A549 (cell line): Measurements from ENCODE around the gene GNL1. TPM values are rescaled to one million over a fixed set of nuclear protein-coding genes. Genes with fewer than 3 reads are reported as not detected.
A peak's percentile ranks its signal among the peaks of the same experiment; 100 is the strongest.
"Not testable (repeated sequence)": the region's sequence is repeated elsewhere in the genome, so short reads cannot be mapped to it uniquely, and the experiment has no call there.

Experiments used
- ATAC-seq, 2 experiments: fragments of 200-7000 bp in 1 of 2; fragments of >200 bp in 1 of 2; cut with Nextera tagmentation in 1 of 2; cut with Tn5 transposase in 1 of 2; 3 replicates each; pipeline versions ENCODE4 v1.8.0 to v1.9.1; 2018 to 2020; ENCODE audit warnings: mild to moderate bottlenecking in 1 of 2, moderate library complexity in 1 of 2
- CTCF ChIA-PET: fragments of 300-600 bp; sonication (Branson Sonifier 250); formaldehyde crosslinking; extraction: SDS; loops from one replicate; lab custom pipeline; 2021; ENCODE audit warnings: antibody characterized with exemption, inconsistent platforms; lab: Yijun Ruan, JAX
- POLR2A ChIA-PET: fragments of 350-600 bp; formaldehyde crosslinking; extraction: SDS; loops from one replicate; lab custom pipeline; 2021; ENCODE audit warnings: antibody characterized with exemption, inconsistent platforms; lab: Yijun Ruan, JAX
- DNase-seq, 2 experiments: peaks; one replicate each; pipeline versions ENCODE4 v3.0.0 to v3.0.0-alpha.2; 2011 to 2016; ENCODE audit warnings: low read depth in 1 of 2, low spot score in 1 of 2
- FAIRE-seq: peaks from 2 replicates; lab custom pipeline; 2011; peaks lifted over from hg19 to GRCh38; lab: Jason Lieb, UNC
- H3K27ac ChIP-seq, 2 experiments: fragments of >200 bp; sonication (Bioruptor Twin); formaldehyde crosslinking; 3 replicates each; pipeline ENCODE4 v1.5.1; 2016 to 2017
- H3K4me1 ChIP-seq: fragments of >200 bp; sonication (Bioruptor Twin); formaldehyde crosslinking; 3 replicates; pipeline ENCODE4 v1.6.1; 2016
- H3K4me2 ChIP-seq: fragments of >200 bp; sonication (Bioruptor Twin); formaldehyde crosslinking; 3 replicates; pipeline ENCODE4 v1.6.1; 2016
- H3K4me3 ChIP-seq: fragments of >200 bp; sonication (Bioruptor Twin); formaldehyde crosslinking; 3 replicates; pipeline ENCODE4 v1.5.1; 2016
- H3K9me3 ChIP-seq: fragments of >200 bp; sonication (Bioruptor Twin); formaldehyde crosslinking; 3 replicates; pipeline ENCODE4 v1.6.1; 2016
- BCL3 ChIP-seq: fragments of >200 bp; sonication (Bioruptor Twin); formaldehyde crosslinking; IDR thresholded peaks from 3 replicates; pipeline ENCODE4 v1.6.1; 2016
- CBX8 ChIP-seq: fragments of 200-600 bp; sonication (generic); IDR thresholded peaks from 2 replicates; pipeline ENCODE4 v1.6.1; 2016
- CEBPB ChIP-seq, 2 experiments: fragments of >200 bp in 1 of 2; sonication (Bioruptor Twin) in 1 of 2; formaldehyde crosslinking in 1 of 2; IDR thresholded peaks; 2 replicates each; pipeline ENCODE4 v1.6.1; 2012 to 2016
- CHD2 ChIP-seq: fragments of 150-350 bp; IDR thresholded peaks from 2 replicates; pipeline ENCODE4 v1.6.1; 2014; ENCODE audit warnings: low read length; ENCODE audit not compliant: partially characterized antibody
- EHF ChIP-seq: fragments of 250-450 bp; sonication (Bioruptor Pico); IDR thresholded peaks from 2 replicates; pipeline ENCODE4 v1.5.0; 2020; ENCODE audit warnings: mild to moderate bottlenecking
- FOSB ChIP-seq: fragments of 250-450 bp; sonication (Bioruptor Pico); IDR thresholded peaks from 2 replicates; pipeline ENCODE4 v1.5.0; 2020; ENCODE audit warnings: mild to moderate bottlenecking, moderate library complexity
- FOSL2 ChIP-seq, 2 experiments: fragments of 450-650 bp in 1 of 2; fragments of >200 bp in 1 of 2; sonication (Bioruptor Twin) in 1 of 2; formaldehyde crosslinking; IDR thresholded peaks; 2 replicates each; pipeline versions ENCODE4 v1.5.0 to v1.6.1; 2016 to 2020; ENCODE audit warnings: mild to moderate bottlenecking in 1 of 2, moderate library complexity in 1 of 2
- HES2 ChIP-seq: fragments of >200 bp; sonication (Bioruptor Twin); formaldehyde crosslinking; IDR thresholded peaks from 2 replicates; pipeline ENCODE4 v1.6.1; 2016
- HOXA7 ChIP-seq: fragments of 250-450 bp; sonication (Bioruptor Pico); IDR thresholded peaks from 2 replicates; pipeline ENCODE4 v1.5.0; 2020; ENCODE audit warnings: mild to moderate bottlenecking, moderate library complexity
- JUN ChIP-seq, 2 experiments: fragments of >200 bp; sonication (Bioruptor Twin); formaldehyde crosslinking; IDR thresholded peaks; 2 replicates in 1 of 2; 3 replicates in 1 of 2; pipeline ENCODE4 v1.6.1; 2016 to 2017
- MAX ChIP-seq: IDR thresholded peaks from 2 replicates; pipeline ENCODE4 v1.6.1; 2012
- NPAS2 ChIP-seq: fragments of 250-450 bp; sonication (Bioruptor Pico); IDR thresholded peaks from 2 replicates; pipeline ENCODE4 v1.8.0; 2022; ENCODE audit warnings: mild to moderate bottlenecking, moderate library complexity, borderline replicate concordance
- PHF8 ChIP-seq: fragments of 200-600 bp; sonication (generic); IDR thresholded peaks from 2 replicates; pipeline ENCODE4 v1.6.1; 2016; ENCODE audit warnings: low read depth, mild to moderate bottlenecking, antibody characterized with exemption, moderate library complexity, borderline replicate concordance
- POLR2AphosphoS2 ChIP-seq: conservative IDR thresholded peaks from 2 replicates; pipeline ENCODE4 v1.6.1; 2012; ENCODE audit warnings: low read length, improper control_type of control experiment, inconsistent platforms
- RAD21 ChIP-seq, 2 experiments: fragments of >200 bp in 1 of 2; sonication (Bioruptor Twin) in 1 of 2; formaldehyde crosslinking in 1 of 2; IDR thresholded peaks in 1 of 2; conservative IDR thresholded peaks in 1 of 2; 2 replicates in 1 of 2; 3 replicates in 1 of 2; pipeline ENCODE4 v1.6.1; 2012 to 2018; ENCODE audit warnings: inconsistent platforms in 1 of 2
- RCOR1 ChIP-seq: fragments of 150-350 bp; IDR thresholded peaks from 2 replicates; pipeline ENCODE4 v1.6.1; 2014; ENCODE audit warnings: antibody characterized with exemption, low read length, low read depth
- ZSCAN20 ChIP-seq: fragments of 250-450 bp; sonication (Bioruptor Pico); IDR thresholded peaks from 2 replicates; pipeline ENCODE4 v1.8.0; 2022; ENCODE audit warnings: mild to moderate bottlenecking, moderate library complexity
- WGBS: methylation state at CpG from one replicate; pipeline ENCODE4 v1.1.6; 2017; ENCODE audit errors: missing lambda C conversion rate; 5-methylcytosine and 5-hydroxymethylcytosine counted together
- polyA plus RNA-seq, 4 experiments: library from polyadenylated mRNA; depleted of rRNA in 3 of 4; stranded (reverse); fragments of >200 nt; fragmentation: RNase III in 1 of 4; extraction: RNeasy Plus Mini Kit Qiagen cat#74134 plus additional on column Dnase treatment in 1 of 4; gene quantifications; 2 replicates in 3 of 4; 3 replicates in 1 of 4; pipeline ENCODE4 v1.2.3, GENCODE V29; 2011 to 2017

The GNL1 gene
- polyA plus RNA-seq, 2 of the 4 experiments (the other 2 are of a cell fraction), result 18.5 to 27.2 TPM

- TF ChIP-seq POLR2AphosphoS2 (no peak), HES2 (no peak), FOSB (CRISPR knock-in tag) (no peak), FOSL2 (IDR thresholded peaks at IDR 0.05) (no peak), FOSL2 (CRISPR knock-in tag; IDR thresholded peaks at IDR 0.05) (no peak), RCOR1 (no peak), HOXA7 (CRISPR knock-in tag) (no peak), NPAS2 (no peak)
- H3K4me2 ChIP-seq, result no peak overlapping the region
- H3K27ac ChIP-seq, result no peak overlapping the region; a peak in 1 of 6 replicates
- 85% methylated on average over 6 of the region's 6 CpGs for WGBS
- DNase-seq (no peak), ATAC-seq (no peak), FAIRE-seq (no peak)
- no peaks in the 10 kb centered on the region for H3K9me3 ChIP-seq
- H3K4me1 ChIP-seq, result no peaks in the 10 kb centered on the region
- H3K4me3 ChIP-seq, result no peak overlapping the region
- ChIA-PET CTCF (interaction anchor here (0.8 to 2.8 kb wide), 5 partner anchors 10 to 38 kb away, joined by 3 to 10 read pairs (median 4); no protein-coding TSS in a partner anchor), POLR2A (no interaction called here)
Measured at GRCh38 chr6:30520522-30520921, 35.8 kb downstream of the GNL1 start.

- WGBS, result 82% methylated on average over 18 of the region's 19 CpGs
- CTCF ChIA-PET, result interaction anchor here (2.0 to 2.2 kb wide), 2 partner anchors 14 to 22 kb away, joined by 6 to 7 read pairs; no protein-coding TSS in a partner anchor
- H3K4me3 ChIP-seq, H3K27ac ChIP-seq, H3K4me1 ChIP-seq, FAIRE-seq, H3K9me3 ChIP-seq, DNase-seq, H3K4me2 ChIP-seq, ATAC-seq, POLR2A ChIA-PET: not testable (repeated sequence)
Measured at GRCh38 chr6:30518505-30519145, 37.7 kb downstream of the GNL1 start.

DNA sequence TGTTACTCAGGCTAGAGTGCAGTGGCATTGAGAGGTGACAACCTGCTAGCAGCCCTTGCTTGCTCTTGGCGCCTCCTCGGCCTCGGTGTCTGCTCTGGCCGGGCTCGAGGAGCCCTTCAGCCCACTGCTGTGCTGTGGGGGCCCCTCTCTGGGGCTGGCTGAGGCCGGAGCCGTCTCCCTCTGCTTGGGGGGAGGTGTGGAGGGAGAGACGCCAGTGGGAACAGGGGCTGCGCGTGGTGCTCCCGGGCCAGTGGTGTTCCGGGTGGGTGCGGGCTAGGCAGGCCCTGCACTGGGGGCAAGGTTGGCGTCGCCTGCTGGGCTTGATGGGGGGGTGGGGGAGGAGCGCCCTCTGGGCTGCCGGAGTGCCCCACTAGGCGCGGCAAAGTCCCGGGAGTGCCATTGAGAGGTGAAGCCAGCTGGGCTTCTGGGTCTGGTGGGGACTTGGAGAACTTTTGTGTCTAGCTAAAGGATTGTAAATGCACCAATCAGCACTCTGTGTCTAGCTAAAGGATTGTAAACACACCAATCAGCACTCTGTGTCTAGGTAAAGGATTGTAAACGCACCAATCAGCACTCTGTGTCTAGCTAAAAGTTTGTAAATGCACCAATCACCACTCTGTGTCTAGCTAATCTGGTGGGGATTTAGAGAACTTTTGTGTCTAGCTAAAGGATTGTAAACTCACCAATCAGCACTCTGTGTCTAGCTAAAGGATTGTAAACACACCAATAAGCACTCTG is 38.4 kb downstream of the GNL1 start:
- CTCF ChIA-PET, result interaction anchor here (1.4 to 2.2 kb wide), 4 partner anchors 14 to 36 kb away, joined by 3 to 7 read pairs (median 5); no protein-coding TSS in a partner anchor
- DNase-seq, H3K4me1 ChIP-seq, H3K27ac ChIP-seq, ATAC-seq, POLR2A ChIA-PET, H3K9me3 ChIP-seq, H3K4me3 ChIP-seq, FAIRE-seq, H3K4me2 ChIP-seq: not testable (repeated sequence)
- WGBS, result 79% methylated on average over 6 of the region's 21 CpGs

DNA sequence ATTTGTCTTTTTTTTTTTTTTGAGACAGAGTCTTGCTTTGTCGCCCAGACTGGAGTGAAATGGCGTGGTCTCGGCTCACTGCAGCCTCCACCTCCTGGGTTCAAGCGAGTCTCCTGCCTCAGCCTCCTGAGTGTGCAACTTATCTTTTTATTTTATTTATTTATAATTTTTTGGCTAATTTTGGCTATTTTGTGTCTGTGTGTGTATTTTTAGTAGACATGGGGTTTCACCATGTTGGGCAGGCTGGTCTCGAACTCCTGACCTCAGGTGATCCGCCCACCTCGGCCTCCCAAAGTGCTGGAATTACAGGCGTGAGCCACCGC is 39.6 kb downstream of the GNL1 start:
- Histone ChIP-seq H3K4me2 (peak overlapping the region; percentile 55), H3K27ac (peak overlapping the region; percentile 77 to 87), H3K4me3 (peak overlapping the region; percentile 47)
- H3K9me3 ChIP-seq, H3K4me1 ChIP-seq, ATAC-seq, FAIRE-seq, DNase-seq: not testable (repeated sequence)
- 52% methylated on average over 9 of the region's 9 CpGs for WGBS
- CTCF ChIA-PET, result interaction anchor here (0.8 to 2.2 kb wide), 5 partner anchors 16 to 35 kb away, joined by 3 to 6 read pairs (median 3); no protein-coding TSS in a partner anchor
- POLR2A ChIA-PET, result interaction anchor here (0.7 kb wide), 1 partner anchor 171 kb away, joined by 3 read pairs; no protein-coding TSS in a partner anchor

DNA sequence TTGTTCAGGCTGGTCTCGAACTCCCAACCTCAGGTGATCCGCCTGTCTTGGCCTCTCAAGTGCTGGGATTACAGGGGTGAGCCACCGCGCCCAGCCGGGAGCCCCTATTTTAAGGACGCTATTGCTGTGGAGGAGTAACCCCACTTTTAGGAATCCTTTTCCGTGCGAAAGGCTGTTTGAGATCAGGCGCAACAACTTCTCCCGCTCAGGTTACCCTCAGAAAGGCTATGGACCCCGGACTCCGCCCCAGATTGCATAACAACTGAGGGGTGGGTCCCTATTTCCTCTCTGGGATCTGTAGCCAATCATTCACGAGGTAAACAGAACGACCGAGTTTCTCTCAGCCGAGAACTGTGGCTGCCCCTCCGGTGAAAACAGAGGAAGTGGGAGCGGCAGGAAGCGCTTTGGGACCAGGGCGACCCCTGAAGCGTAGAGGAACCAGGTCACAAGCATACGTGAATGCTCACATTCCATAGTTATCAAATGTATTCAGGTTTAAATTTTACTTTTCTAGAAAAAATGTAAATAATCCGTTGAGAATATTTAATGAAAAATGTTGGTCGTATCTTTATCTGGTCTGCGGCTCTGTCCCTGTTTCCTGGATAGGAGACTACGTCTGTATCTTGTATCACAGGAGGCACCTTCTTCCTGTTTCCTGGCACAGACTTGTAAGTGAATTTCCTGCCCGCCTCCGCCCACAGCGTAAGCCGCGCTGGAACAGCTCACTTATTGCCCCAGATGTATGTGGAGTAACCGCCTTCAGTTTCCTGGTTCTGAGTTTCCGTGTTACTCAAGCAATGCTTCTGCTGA is 40.1 kb downstream of the GNL1 start:
- DNase-seq (peak; percentile 79 to 91), ATAC-seq (peak; percentile 94 to 99), FAIRE-seq (no peak)
- ChIA-PET CTCF (interaction anchor here (0.8 to 1.5 kb wide), 4 partner anchors 16 to 34 kb away, joined by 3 to 4 read pairs (median 3); no protein-coding TSS in a partner anchor), POLR2A (interaction anchor here (0.7 kb wide), 1 partner anchor 171 kb away, joined by 3 read pairs; no protein-coding TSS in a partner anchor)
- Histone ChIP-seq H3K9me3 (no peaks in the 10 kb centered on the region), H3K27ac (peak overlapping the region; percentile 77 to 87), H3K4me3 (peak overlapping the region; percentile 47), H3K4me2 (peak overlapping the region; percentile 55), H3K4me1 (no peaks in the 10 kb centered on the region)
- 3% methylated on average over 29 of the region's 33 CpGs for WGBS
- TF ChIP-seq MAX (0 out of 2 replicates have a peak, but pooled peaks have one; percentile 19), ZSCAN20 (no peak), CEBPB (IDR thresholded peaks at IDR 0.05) (peak; percentile 86 to 97), CBX8 (no peak), EHF (CRISPR knock-in tag) (no peak), CHD2 (no peak), RAD21 (conservative IDR thresholded peaks at IDR 0.05 in 1 of 2, IDR thresholded peaks at IDR 0.05 in 1 of 2) (no peak), BCL3 (0 out of 3 replicates have a peak, but pooled peaks have one; percentile 12), PHF8 (0 out of 2 replicates have a peak, but pooled peaks have one; percentile 59), JUN (IDR thresholded peaks at IDR 0.05) (0 out of 5 replicates have a peak, but pooled peaks of 1 of the 2 experiments have one; percentile 13)
